GM23338 (cell line): Measurements from ENCODE around the gene HPCA. TPM values are rescaled to one million over a fixed set of nuclear protein-coding genes. Genes with fewer than 3 reads are reported as not detected.

Experiments
- ATAC-seq: fragments of 200-7000 bp; cut with Tn5 transposase; 3 replicates; pipeline ENCODE4 v1.9.1; 2020
- DNase-seq: peaks from one replicate; pipeline ENCODE4 v3.0.0-alpha.2; 2015; ENCODE audit warnings: low spot score
- H2AFZ ChIP-seq: fragments of 200-600 bp; sonication (generic); 2 replicates; pipeline ENCODE4 v1.8.0; 2016; ENCODE audit warnings: antibody characterized with exemption, mild to moderate bottlenecking, moderate library complexity
- H3F3A ChIP-seq: fragments of 200-600 bp; sonication (generic); replicated peaks from 2 replicates; pipeline ENCODE4 v1.8.0; 2017; ENCODE audit warnings: antibody characterized with exemption, mixed run types, low read depth
- H3K27ac ChIP-seq: fragments of 200-600 bp; sonication (generic); 2 replicates; pipeline ENCODE4 v1.6.1; 2016; ENCODE audit warnings: low read depth
- H3K27me3 ChIP-seq: fragments of 200-600 bp; sonication (generic); 2 replicates; pipeline ENCODE4 v1.8.0; 2016; ENCODE audit warnings: mild to moderate bottlenecking, mixed run types, moderate library complexity; ENCODE audit not compliant: insufficient read depth
- H3K36me3 ChIP-seq: fragments of 200-600 bp; sonication (generic); 2 replicates; pipeline ENCODE4 v1.8.0; 2016; ENCODE audit warnings: mild to moderate bottlenecking; ENCODE audit not compliant: insufficient read depth
- H3K4me1 ChIP-seq: fragments of 200-600 bp; sonication (generic); 2 replicates; pipeline ENCODE4 v1.8.0; 2016; ENCODE audit warnings: mild to moderate bottlenecking, moderate library complexity; ENCODE audit not compliant: insufficient read depth
- H3K4me2 ChIP-seq: fragments of 200-600 bp; sonication (generic); 2 replicates; pipeline ENCODE4 v1.7.1; 2017; ENCODE audit warnings: mixed run types
- H3K4me3 ChIP-seq: fragments of 200-600 bp; sonication (generic); 2 replicates; pipeline ENCODE4 v1.6.1; 2016; ENCODE audit warnings: mixed run types
- H3K79me2 ChIP-seq: fragments of 200-600 bp; sonication (generic); replicated peaks from 2 replicates; pipeline ENCODE4 v1.8.0; 2017; ENCODE audit warnings: mild to moderate bottlenecking; ENCODE audit not compliant: insufficient read depth
- H3K9me2 ChIP-seq: fragments of 200-600 bp; sonication (generic); 2 replicates; pipeline ENCODE4 v1.8.0; 2017; ENCODE audit not compliant: insufficient read depth
- H4K20me1 ChIP-seq: fragments of 200-600 bp; sonication (generic); replicated peaks from 2 replicates; pipeline ENCODE4 v1.8.0; 2017; ENCODE audit warnings: mild to moderate bottlenecking; ENCODE audit not compliant: insufficient read depth
- H3K27ac Mint-ChIP-seq: 2 replicates; pipeline ENCODE4 v1.8.0; 2020; ENCODE audit warnings: inconsistent platforms, mild to moderate bottlenecking, moderate library complexity, mixed read lengths
- H3K27me3 Mint-ChIP-seq: 3 replicates; pipeline ENCODE4 v1.8.0; 2022; ENCODE audit warnings: low read depth, mild to moderate bottlenecking, moderate library complexity, mixed read lengths, inconsistent platforms; ENCODE audit not compliant: insufficient read depth, poor library complexity
- H3K36me3 Mint-ChIP-seq: 3 replicates; pipeline ENCODE4 v1.8.0; 2021; ENCODE audit warnings: low read depth, mild to moderate bottlenecking, inconsistent platforms, moderate library complexity, mixed read lengths
- H3K4me1 Mint-ChIP-seq: 3 replicates; pipeline ENCODE4 v1.8.0; 2020; ENCODE audit warnings: mild to moderate bottlenecking, inconsistent platforms, mixed read lengths
- H3K4me3 Mint-ChIP-seq: 3 replicates; pipeline ENCODE4 v1.8.0; 2021; ENCODE audit warnings: moderate library complexity, mild to moderate bottlenecking, inconsistent platforms, mixed read lengths
- H3K9me3 Mint-ChIP-seq: 3 replicates; pipeline ENCODE4 v1.8.0; 2020; ENCODE audit warnings: moderate library complexity, mild to moderate bottlenecking, inconsistent platforms, mixed read lengths
- CREB1 ChIP-seq: fragments of 250-450 bp; sonication (Bioruptor Pico); IDR thresholded peaks from 2 replicates; pipeline ENCODE4 v1.5.0; 2020; ENCODE audit warnings: low read depth, mild to moderate bottlenecking, moderate library complexity
- CTCF ChIP-seq, 2 experiments: fragments of 200-600 bp in 1 of 2; sonication (generic) in 1 of 2; conservative IDR thresholded peaks; 2 replicates each; pipeline versions ENCODE4 v1.5.1 to v1.6.1; 2016 to 2017; ENCODE audit warnings: antibody characterized with exemption in 2 of 2, low read depth in 2 of 2, mild to moderate bottlenecking in 2 of 2, moderate library complexity in 1 of 2
- ETS1 ChIP-seq: IDR thresholded peaks from 2 replicates; pipeline ENCODE4 v1.6.1; 2016; ENCODE audit warnings: antibody characterized with exemption
- EZH2 ChIP-seq: fragments of 200-600 bp; sonication (generic); IDR thresholded peaks from one replicate; pipeline ENCODE4 v1.8.0; 2017; ENCODE audit warnings: antibody characterized with exemption, mild to moderate bottlenecking, low read depth; ENCODE audit not compliant: unreplicated experiment
- EZH2phosphoT487 ChIP-seq: fragments of 200-600 bp; sonication (generic); IDR thresholded peaks from one replicate; pipeline ENCODE4 v1.8.1; 2018; ENCODE audit warnings: antibody characterized with exemption; ENCODE audit not compliant: unreplicated experiment
- JUNB ChIP-seq: IDR thresholded peaks from one replicate; pipeline ENCODE4 v1.6.1; 2016; ENCODE audit warnings: antibody characterized with exemption; ENCODE audit not compliant: unreplicated experiment
- NANOG ChIP-seq: IDR thresholded peaks from 2 replicates; pipeline ENCODE4 v1.6.1; 2016; ENCODE audit warnings: antibody characterized with exemption, borderline replicate concordance
- POLR2AphosphoS5 ChIP-seq: IDR thresholded peaks from 2 replicates; pipeline ENCODE4 v1.6.1; 2016; ENCODE audit warnings: antibody characterized with exemption, low read depth
- STAT1 ChIP-seq: IDR thresholded peaks from one replicate; pipeline ENCODE4 v1.6.1; 2016; ENCODE audit warnings: antibody characterized with exemption; ENCODE audit not compliant: unreplicated experiment
- ZNF114 ChIP-seq: fragments of 250-450 bp; sonication (Bioruptor Pico); IDR thresholded peaks from 2 replicates; pipeline ENCODE4 v1.5.0; 2020; ENCODE audit warnings: mild to moderate bottlenecking, moderate library complexity
- ZNF331 ChIP-seq: fragments of 250-450 bp; sonication (Bioruptor Pico); IDR thresholded peaks from 2 replicates; pipeline ENCODE4 v1.5.0; 2020; ENCODE audit warnings: low read depth, mild to moderate bottlenecking, moderate library complexity
- polyA plus RNA-seq: library from polyadenylated mRNA; unstranded; fragments of >200 nt; fragmentation: Nextera tagmentation; extraction: Ambion mirVana; gene quantifications from 2 replicates; pipeline ENCODE4 v1.2.1, GENCODE V29; 2016
- total RNA-seq: library from RNA; depleted of rRNA; stranded (reverse); fragments of >200 nt; shearing (Covaris generic); gene quantifications from 2 replicates; pipeline ENCODE4 v1.2.3, GENCODE V29; 2014

HPCA gene
- total and polyA plus RNA-seq, 2 experiments from 2014 or later, result 0.35 to 0.82 TPM

GRCh38 chr1:32873484-32873883 lies 12.8 kb upstream of the HPCA start:
- peaks cover 9% of the 10 kb centered on the region; the same call in 1 of the 2 replicates for H3F3A ChIP-seq
- TF ChIP-seq STAT1 (no peak), POLR2AphosphoS5 (no peak), EZH2 (no peak), ZNF331 (CRISPR knock-in tag) (no peak), CTCF (conservative IDR thresholded peaks at IDR 0.05; ENCODE audit: low read depth in 2 of 2) (no peak), ETS1 (no peak), CREB1 (CRISPR knock-in tag) (no peak), JUNB (no peak), ZNF114 (CRISPR knock-in tag) (no peak), NANOG (no peak), EZH2phosphoT487 (no peak)
- DNase-seq, result no peak
- H2AFZ ChIP-seq, result no peak overlapping the region
- Mint-ChIP-seq H3K4me3 (no peak overlapping the region), H3K4me1 (peaks cover 53% of the 10 kb centered on the region), H3K36me3 (no peaks in the 10 kb centered on the region; the same call in 2 of the 3 replicates), H3K27ac (no peak overlapping the region), H3K9me3 (no peaks in the 10 kb centered on the region; the same call in 2 of the 3 replicates), H3K27me3 (peaks cover 34% of the 10 kb centered on the region)
- H3K27me3 ChIP-seq, result peaks cover 35% of the 10 kb centered on the region
- H3K79me2 ChIP-seq, result no peaks in the 10 kb centered on the region
- H3K4me3 ChIP-seq, result no peak overlapping the region
- H4K20me1 ChIP-seq, result no peaks in the 10 kb centered on the region
- no peaks in the 10 kb centered on the region for H3K36me3 ChIP-seq
- no peak for ATAC-seq
- no peak overlapping the region for H3K27ac ChIP-seq
- H3K4me2 ChIP-seq, result no peak overlapping the region
- H3K9me2 ChIP-seq, result no peaks in the 10 kb centered on the region
- peaks cover 33% of the 10 kb centered on the region for H3K4me1 ChIP-seq

- Histone ChIP-seq H3K27ac (no peak overlapping the region), H2AFZ (0 out of 2 replicates have a peak overlapping the region, but pooled peaks have one; percentile 23), H3K36me3 (no peaks in the 10 kb centered on the region), H3F3A (peaks cover 9% of the 10 kb centered on the region; the same call in 1 of the 2 replicates), H3K4me2 (peak overlapping the region; percentile 62; the same call in 1 of the 2 replicates), H4K20me1 (no peaks in the 10 kb centered on the region), H3K4me1 (peaks cover 28% of the 10 kb centered on the region), H3K4me3 (no peak overlapping the region), H3K79me2 (no peaks in the 10 kb centered on the region), H3K27me3 (peaks cover 19% of the 10 kb centered on the region), H3K9me2 (no peaks in the 10 kb centered on the region)
- no peak for DNase-seq
- H3K4me1 Mint-ChIP-seq, result peaks cover 44% of the 10 kb centered on the region
- H3K27me3 Mint-ChIP-seq, result peaks cover 22% of the 10 kb centered on the region
- H3K27ac Mint-ChIP-seq, result no peak overlapping the region
- H3K9me3 Mint-ChIP-seq, result no peaks in the 10 kb centered on the region
- H3K36me3 Mint-ChIP-seq, result no peaks in the 10 kb centered on the region
- ATAC-seq, result no peak
- H3K4me3 Mint-ChIP-seq, result peak overlapping the region; percentile 4; the same call in 1 of the 3 replicates
- TF ChIP-seq ZNF331 (CRISPR knock-in tag), result no peak
- no peak for TF ChIP-seq JUNB
Observed at GRCh38 chr1:32874860-32875752, 11.2 kb upstream of the HPCA start.
